Karpas-422 (cell line): ENCODE data around the gene RNF157. TPM values are rescaled to one million over a fixed set of nuclear protein-coding genes. Genes with fewer than 3 reads are reported as not detected.

ENCODE experiments used
- DNase-seq: peaks from one replicate; pipeline ENCODE4 v3.0.0-alpha.2; 2015
- H2AFZ ChIP-seq: fragments of 200-600 bp; sonication (generic); 2 replicates; pipeline ENCODE4 v1.6.1; 2014; ENCODE audit warnings: antibody characterized with exemption, low read length, mixed read lengths
- H3K27ac ChIP-seq: fragments of 200-600 bp; sonication (generic); 2 replicates; pipeline ENCODE4 v1.5.1; 2014; ENCODE audit warnings: mild to moderate bottlenecking, low read length, moderate library complexity
- H3K27me3 ChIP-seq: fragments of 200-600 bp; sonication (generic); 2 replicates; pipeline ENCODE4 v1.6.1; 2014; ENCODE audit warnings: low read length, mixed read lengths
- H3K36me3 ChIP-seq: fragments of 200-600 bp; sonication (generic); 2 replicates; pipeline ENCODE4 v1.6.1; 2014; ENCODE audit warnings: low read length, mixed read lengths; ENCODE audit not compliant: insufficient read depth
- H3K4me1 ChIP-seq: fragments of 200-600 bp; sonication (generic); 2 replicates; pipeline ENCODE4 v1.6.1; 2014; ENCODE audit warnings: mild to moderate bottlenecking, low read length, mixed read lengths
- H3K4me2 ChIP-seq: fragments of 200-600 bp; sonication (generic); 2 replicates; pipeline ENCODE4 v1.6.1; 2014; ENCODE audit warnings: low read length, low read depth, mild to moderate bottlenecking; ENCODE audit not compliant: poor library complexity, severe bottlenecking
- H3K4me3 ChIP-seq: fragments of 200-600 bp; sonication (generic); 2 replicates; pipeline ENCODE4 v1.5.1; 2014; ENCODE audit warnings: mild to moderate bottlenecking, antibody characterized with exemption, low read length, mixed read lengths
- H3K79me2 ChIP-seq: fragments of 200-600 bp; sonication (generic); 2 replicates; pipeline ENCODE4 v1.6.1; 2014; ENCODE audit warnings: mild to moderate bottlenecking, low read length, mixed read lengths
- H3K9ac ChIP-seq: fragments of 200-600 bp; sonication (generic); 2 replicates; pipeline ENCODE4 v1.6.0; 2014; ENCODE audit warnings: low read length
- H3K9me2 ChIP-seq: fragments of 200-600 bp; sonication (generic), shearing (Covaris generic); replicated peaks from 2 replicates; pipeline ENCODE4 v1.6.0; 2014; ENCODE audit warnings: mild to moderate bottlenecking, low read length, moderate library complexity; ENCODE audit not compliant: insufficient read depth
- H3K9me3 ChIP-seq: fragments of 300-700, 200-600 bp; sonication (generic); 2 replicates; pipeline ENCODE4 v1.6.1; 2014; ENCODE audit warnings: low read length, mixed read lengths
- H4K20me1 ChIP-seq: fragments of 200-600 bp; sonication (generic); 2 replicates; pipeline ENCODE4 v1.6.1; 2014; ENCODE audit warnings: mild to moderate bottlenecking, antibody characterized with exemption, low read length, low read depth; ENCODE audit not compliant: insufficient read depth
- total RNA-seq: library from RNA; depleted of rRNA; stranded (reverse); fragments of >200 nt; shearing (Covaris generic); gene quantifications from 2 replicates; pipeline ENCODE4 v1.2.3, GENCODE V29; 2014; ENCODE audit warnings: low replicate concordance

RNF157 gene
- total RNA-seq, 1 experiment from 2014 or later = not detected

- Histone ChIP-seq H3K27ac (no peak overlapping the region), H4K20me1 (no peaks in the 10 kb centered on the region), H3K9me2 (no peaks in the 10 kb centered on the region), H3K4me3 (no peak overlapping the region), H3K4me1 (no peaks in the 10 kb centered on the region), H3K9me3 (no peaks in the 10 kb centered on the region), H3K79me2 (no peaks in the 10 kb centered on the region), H2AFZ (no peak overlapping the region), H3K27me3 (no peaks in the 10 kb centered on the region), H3K36me3 (no peaks in the 10 kb centered on the region), H3K9ac (no peak overlapping the region), H3K4me2 (no peak overlapping the region)
- DNase-seq = no peak
These were observed 87.1 kb downstream of the RNF157 start for GRCh38 chr17:76153202-76153601.

- no peak for DNase-seq
- no peak overlapping the region for H3K4me2 ChIP-seq
- H3K27me3 ChIP-seq = no peaks in the 10 kb centered on the region
- H3K27ac ChIP-seq = no peak overlapping the region
- no peaks in the 10 kb centered on the region for H3K9me2 ChIP-seq
- no peak overlapping the region for H3K9ac ChIP-seq
- no peaks in the 10 kb centered on the region for H3K36me3 ChIP-seq
- no peaks in the 10 kb centered on the region for H3K4me1 ChIP-seq
- H4K20me1 ChIP-seq = no peaks in the 10 kb centered on the region
- H3K4me3 ChIP-seq = no peak overlapping the region
- H3K79me2 ChIP-seq = no peaks in the 10 kb centered on the region
- no peaks in the 10 kb centered on the region for H3K9me3 ChIP-seq
- H2AFZ ChIP-seq = no peak overlapping the region
These were observed 87.7 kb downstream of the RNF157 start for GRCh38 chr17:76152591-76152990.

- Histone ChIP-seq H3K79me2 (no peaks in the 10 kb centered on the region), H3K9me2 (no peaks in the 10 kb centered on the region), H3K4me3 (no peak overlapping the region), H3K9me3 (no peaks in the 10 kb centered on the region), H3K9ac (no peak overlapping the region), H3K27ac (no peak overlapping the region), H3K36me3 (no peaks in the 10 kb centered on the region), H3K4me2 (no peak overlapping the region), H3K4me1 (no peaks in the 10 kb centered on the region), H3K27me3 (no peaks in the 10 kb centered on the region), H4K20me1 (no peaks in the 10 kb centered on the region), H2AFZ (no peak overlapping the region)
- DNase-seq = no peak
These were observed 88.3 kb downstream of the RNF157 start for GRCh38 chr17:76151896-76152454.

GRCh38 chr17:76150712-76151622 is 89.3 kb downstream of the RNF157 start:
- H3K36me3 ChIP-seq = no peaks in the 10 kb centered on the region
- no peak overlapping the region for H3K4me3 ChIP-seq
- no peaks in the 10 kb centered on the region for H3K4me1 ChIP-seq
- H3K9me2 ChIP-seq = no peaks in the 10 kb centered on the region
- DNase-seq = no peak
- H3K27me3 ChIP-seq = no peaks in the 10 kb centered on the region
- no peak overlapping the region for H3K9ac ChIP-seq
- no peaks in the 10 kb centered on the region for H4K20me1 ChIP-seq
- H2AFZ ChIP-seq = no peak overlapping the region
- H3K27ac ChIP-seq = no peak overlapping the region
- no peak overlapping the region for H3K4me2 ChIP-seq
- no peaks in the 10 kb centered on the region for H3K9me3 ChIP-seq
- no peaks in the 10 kb centered on the region for H3K79me2 ChIP-seq

GRCh38 chr17:76149214-76149613 is 91.1 kb downstream of the RNF157 start:
- Histone ChIP-seq H3K27ac (no peak overlapping the region), H3K4me3 (no peak overlapping the region), H3K27me3 (no peaks in the 10 kb centered on the region), H2AFZ (no peak overlapping the region), H3K4me1 (no peaks in the 10 kb centered on the region), H3K79me2 (no peaks in the 10 kb centered on the region), H3K4me2 (no peak overlapping the region), H3K36me3 (no peaks in the 10 kb centered on the region), H3K9me2 (no peaks in the 10 kb centered on the region), H3K9ac (no peak overlapping the region), H3K9me3 (no peaks in the 10 kb centered on the region), H4K20me1 (no peaks in the 10 kb centered on the region)
- no peak for DNase-seq

GRCh38 chr17:76148015-76148326 is 92.3 kb downstream of the RNF157 start:
- no peaks in the 10 kb centered on the region for H3K9me3 ChIP-seq
- H3K4me1 ChIP-seq = no peaks in the 10 kb centered on the region
- H3K9ac ChIP-seq = no peak overlapping the region
- H3K4me3 ChIP-seq = no peak overlapping the region
- DNase-seq = no peak
- no peaks in the 10 kb centered on the region for H4K20me1 ChIP-seq
- no peak overlapping the region for H2AFZ ChIP-seq
- H3K79me2 ChIP-seq = no peaks in the 10 kb centered on the region
- no peaks in the 10 kb centered on the region for H3K27me3 ChIP-seq
- H3K4me2 ChIP-seq = no peak overlapping the region
- H3K27ac ChIP-seq = no peak overlapping the region
- H3K9me2 ChIP-seq = no peaks in the 10 kb centered on the region
- no peaks in the 10 kb centered on the region for H3K36me3 ChIP-seq

- Histone ChIP-seq H3K9ac (no peak overlapping the region), H2AFZ (no peak overlapping the region), H3K27me3 (no peaks in the 10 kb centered on the region), H3K9me3 (no peaks in the 10 kb centered on the region), H3K79me2 (no peaks in the 10 kb centered on the region), H4K20me1 (no peaks in the 10 kb centered on the region), H3K4me2 (no peak overlapping the region), H3K9me2 (no peaks in the 10 kb centered on the region), H3K36me3 (no peaks in the 10 kb centered on the region), H3K27ac (no peak overlapping the region), H3K4me3 (no peak overlapping the region), H3K4me1 (no peaks in the 10 kb centered on the region)
- no peak for DNase-seq
These were observed 92.9 kb downstream of the RNF157 start for GRCh38 chr17:76147211-76148014.
